K562 treated with DMSO at 1 percent for 48 hours (cell line): ENCODE measurements around the gene RASSF10. TPM values are rescaled to one million over a fixed set of nuclear protein-coding genes. Genes with fewer than 3 reads are reported as not detected.

ENCODE experiments used
- total RNA-seq: library from RNA; unstranded; fragments of 300-600 nt; gene quantifications from 2 replicates; pipeline ENCODE4 v1.2.3, GENCODE V29; 2022; ENCODE audit warnings: low replicate concordance; ENCODE audit errors: extremely low read depth

The RASSF10 gene
- not detected in 2 replicates for total RNA-seq

DNA sequence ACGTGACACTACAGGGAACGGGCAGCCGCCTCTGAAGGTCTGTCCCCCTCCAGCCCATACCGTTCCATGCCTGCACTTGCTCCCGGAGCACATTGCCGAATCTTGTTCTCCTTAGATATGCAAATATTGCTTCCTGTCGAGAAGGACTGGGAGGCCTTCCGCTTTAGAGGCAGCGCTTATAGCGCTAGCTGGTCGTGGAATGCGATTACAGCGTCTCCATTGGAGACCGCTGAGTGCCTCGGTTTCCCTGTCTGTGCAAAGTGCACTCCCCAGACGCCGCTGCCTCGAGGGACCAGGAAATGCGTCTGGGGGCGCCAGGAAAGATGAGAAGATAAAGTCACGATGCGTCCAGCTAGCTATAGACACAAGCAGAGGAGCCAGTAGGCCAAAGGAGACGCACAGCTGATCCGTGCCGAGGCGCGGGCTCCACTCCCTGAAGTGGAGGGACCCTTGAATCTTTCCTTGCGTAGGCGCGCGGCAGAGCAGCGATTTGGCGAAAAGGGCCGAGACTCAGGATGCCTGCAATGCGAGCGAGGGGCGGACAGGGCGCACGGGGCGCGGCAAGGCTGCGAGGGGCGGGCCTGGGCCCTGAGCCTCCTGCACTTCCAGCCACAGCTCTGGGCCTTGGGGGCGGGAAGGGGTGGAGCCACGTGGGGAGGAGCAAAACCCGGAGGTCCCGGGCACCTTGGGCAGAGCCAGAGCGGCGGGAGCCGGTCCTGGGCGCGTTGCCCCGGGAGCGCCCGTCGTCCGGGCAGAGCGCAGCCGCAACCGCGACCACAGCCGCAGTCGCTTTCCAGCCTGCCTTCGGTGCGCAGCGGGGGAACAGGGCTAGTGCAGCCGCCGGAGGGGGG is at the start of gene RASSF10:
Gene RASSF10 (plus strand): TSS at position 692 of the 851 bp plus-strand sequence. CDS start 261 bp downstream, outside the sequence.

